Adrenal gland (tissue), 12 donors: ENCODE results near the gene FBXL17. TPM values are rescaled to one million over a fixed set of nuclear protein-coding genes. Genes with fewer than 3 reads are reported as not detected.

Source experiments
- DNase-seq, 7 donors: peaks; one replicate each; pipeline ENCODE4 v3.0.0-alpha.2; 2019 to 2020
- H3K27ac ChIP-seq, 5 donors: fragments of 200-600 bp; sonication (generic) in 4 of 5; 1 replicate in 3 of 5; 2 replicates in 2 of 5; pipeline versions ENCODE4 v1.5.1 to v1.8.0; 2016 to 2020; ENCODE audit warnings: mild to moderate bottlenecking in 1 of 5
- H3K27me3 ChIP-seq: fragments of 200-600 bp; 2 replicates; pipeline ENCODE4 v1.8.0; 2021
- H3K36me3 ChIP-seq, 2 donors: fragments of 200-600 bp; replicated peaks in 1 of 2; 1 replicate in 1 of 2; 2 replicates in 1 of 2; pipeline versions ENCODE4 v1.5.1 to v1.8.0; 2018 to 2022
- H3K4me1 ChIP-seq, 2 donors: fragments of 200-600 bp; replicated peaks in 1 of 2; 1 replicate in 1 of 2; 2 replicates in 1 of 2; pipeline versions ENCODE4 v1.5.1 to v1.8.0; 2018 to 2021
- H3K4me3 ChIP-seq, 4 donors: fragments of 200-600 bp; sonication (generic) in 3 of 4; one replicate each; pipeline ENCODE4 v1.5.1; 2016 to 2018
- H3K9me3 ChIP-seq, 3 donors: fragments of 200-600 bp; sonication (generic) in 1 of 3; replicated peaks in 1 of 3; 1 replicate in 2 of 3; 2 replicates in 1 of 3; pipeline versions ENCODE4 v1.5.1 to v1.8.0; 2016 to 2021
- CTCF ChIP-seq, 6 experiments: fragments of 450-650 bp in 4 of 6; fragments of 200-600 bp in 2 of 6; sonication (generic) in 1 of 6; IDR thresholded peaks; 1 replicate in 5 of 6; 2 replicates in 1 of 6; pipeline versions ENCODE4 v1.5.1 to v1.8.0; 2016 to 2021; ENCODE audit warnings: antibody characterized with exemption in 6 of 6, mild to moderate bottlenecking in 2 of 6, moderate library complexity in 1 of 6
- POLR2A ChIP-seq, 2 donors: fragments of 450-650 bp; IDR thresholded peaks; one replicate each; pipeline ENCODE4 v1.6.1; 2017; ENCODE audit warnings: antibody characterized with exemption in 2 of 2, mild to moderate bottlenecking in 2 of 2, moderate library complexity in 1 of 2
- WGBS, 4 donors: extraction: QIAGEN DNeasy Blood & Tissue Kit in 2 of 4; methylation state at CpG; one replicate each; pipeline versions ENCODE4 v1.1.5 to v1.1.7; 2013 to 2017; 5-methylcytosine and 5-hydroxymethylcytosine counted together
- intact Hi-C, 2 donors: fragments of 100-400 bp; cut with DNase I; formaldehyde crosslinking; loops; one replicate each; pipeline versions ENCODE4 v1.14.1 to v1.15.0; 2022 to 2023
- polyA plus RNA-seq, 3 donors: library from polyadenylated mRNA; stranded (reverse); fragments of 200-250 nt in 2 of 3; fragments of 350-450 nt in 1 of 3; fragmentation: Illumina TruSeq in 1 of 3; extraction: RNeasy Lipid Tissue Mini Kit (QIAGEN cat#74804) in 1 of 3; gene quantifications; one replicate each; pipeline ENCODE4 v1.2.3, GENCODE V29; 2013 to 2014
- total RNA-seq, 9 donors: library from RNA; depleted of rRNA in 4 of 9; stranded (reverse); fragments of >200 nt in 4 of 9; fragments of 120-200 nt in 1 of 9; fragmentation: NEBNext Ultra II Directional in 1 of 9; extraction: Animal tissue kit (Norgen Biotek cat#: 25700) in 1 of 9; gene quantifications; one replicate each; pipeline versions ENCODE4 v1.1.0 to v1.2.4, GENCODE V29; 2013 to 2023
- donor health status: healthy with polysubstance abuse.
- donor health status: Bipolar disorder and iron deficiency.
- donor health status: DM: yes; HTN: yes; CAD: no.
- donor health status: DM: no; HTN: no; CAD: no.
- donor health status: DM: no; HTN: no; CAD: no.
- donor health status: DM: yes; HTN: yes; CAD: no.

Gene FBXL17
- total and polyA plus RNA-seq, 12 donors: 4.4 to 29.4 (median 21.3) TPM

GRCh38 chr5:108024986-108025385 is 356.9 kb downstream of the FBXL17 start:
- Histone ChIP-seq H3K36me3 (no peaks in the 10 kb centered on the region), H3K4me3 (no peak overlapping the region), H3K27me3 (no peaks in the 10 kb centered on the region), H3K27ac (no peak overlapping the region), H3K4me1 (no peaks in the 10 kb centered on the region), H3K9me3 (no peaks in the 10 kb centered on the region)
- TF ChIP-seq POLR2A (IDR thresholded peaks at IDR 0.05): no peak
- no peak for TF ChIP-seq CTCF (IDR thresholded peaks at IDR 0.05)
- 69 to 85% (median 80%) methylated on average over 1 of the region's 1 CpG for WGBS, 4 donors
- intact Hi-C loops: no loop called here
- no peak for DNase-seq

DNA sequence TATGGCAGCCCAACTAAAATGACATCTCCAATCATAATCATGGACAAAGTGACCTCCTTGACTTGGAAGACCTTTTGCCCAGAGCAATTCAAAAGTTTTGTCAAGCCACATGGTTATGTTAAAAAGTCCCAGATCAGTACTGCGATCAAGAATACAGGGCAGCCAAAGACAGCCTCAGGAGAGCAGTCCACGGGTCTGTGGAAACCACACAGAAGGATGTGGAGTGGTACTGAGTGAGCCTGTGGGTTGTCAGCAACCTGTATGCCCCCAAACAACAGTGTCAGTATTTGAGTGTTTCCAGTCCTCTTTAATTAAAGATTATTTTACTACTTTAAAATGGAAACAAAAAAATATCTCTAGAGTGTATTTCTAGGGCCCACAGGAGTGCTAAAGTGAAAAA is 365.8 kb downstream of the FBXL17 start:
- no peaks in the 10 kb centered on the region for H3K4me1 ChIP-seq
- H3K9me3 ChIP-seq: no peaks in the 10 kb centered on the region
- H3K36me3 ChIP-seq: no peaks in the 10 kb centered on the region
- TF ChIP-seq CTCF (IDR thresholded peaks at IDR 0.05) (no peak), POLR2A (IDR thresholded peaks at IDR 0.05) (no peak)
- H3K4me3 ChIP-seq: no peak overlapping the region
- no peaks in the 10 kb centered on the region for H3K27me3 ChIP-seq
- intact Hi-C loops: no loop called here
- no peak for DNase-seq
- 90 to 95% (median 93%) methylated on average over 2 of the region's 2 CpGs for WGBS, 4 donors
- H3K27ac ChIP-seq: no peak overlapping the region

- Histone ChIP-seq H3K9me3 (no peaks in the 10 kb centered on the region), H3K36me3 (no peaks in the 10 kb centered on the region), H3K4me1 (peaks cover 8 to 9% of the 10 kb centered on the region in 2 donors), H3K27ac (no peak overlapping the region), H3K27me3 (no peaks in the 10 kb centered on the region), H3K4me3 (no peak overlapping the region)
- intact Hi-C loops: no loop called here
- TF ChIP-seq POLR2A (IDR thresholded peaks at IDR 0.05) (no peak), CTCF (IDR thresholded peaks at IDR 0.05) (no peak)
- WGBS, 4 donors: 93% methylated on average over 3 of the region's 3 CpGs
- no peak for DNase-seq
Measured at GRCh38 chr5:108006791-108007190, 375.1 kb downstream of the FBXL17 start.

DNA sequence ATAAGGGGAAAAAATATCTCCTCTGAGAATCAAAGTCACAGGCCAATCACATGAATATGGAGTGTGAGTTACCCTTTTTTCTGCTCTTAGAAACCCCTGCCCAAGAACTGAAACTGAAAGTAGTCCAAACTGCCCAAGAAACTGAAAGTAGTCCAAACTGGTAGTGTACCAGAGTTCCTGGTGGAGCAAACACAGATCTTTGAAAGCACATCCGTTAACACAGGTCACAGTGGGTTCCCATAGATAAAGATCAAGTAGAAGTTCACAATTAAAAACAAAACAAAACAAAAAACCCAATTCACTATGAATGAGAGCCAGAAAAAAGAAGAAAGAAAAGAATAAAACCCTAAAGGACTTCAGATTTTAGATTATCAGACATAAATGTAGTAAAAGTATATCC is 378.7 kb downstream of the FBXL17 start:
- intact Hi-C loops: no loop called here
- Histone ChIP-seq H3K27me3 (no peaks in the 10 kb centered on the region), H3K36me3 (no peaks in the 10 kb centered on the region), H3K4me3 (peak overlapping the region in 2 of 4 donors; percentile 25 to 33), H3K4me1 (peaks cover 8 to 9% of the 10 kb centered on the region in 2 donors), H3K9me3 (no peaks in the 10 kb centered on the region), H3K27ac (peak overlapping the region in 1 of 5 donors; percentile 27)
- DNase-seq: peak in 3 of 7 donors; percentile 7 to 20 (median 15)
- TF ChIP-seq CTCF (IDR thresholded peaks at IDR 0.05) (no peak), POLR2A (IDR thresholded peaks at IDR 0.05) (no peak)
- WGBS, 4 donors: 0 to 8% (median 5%) methylated on average over 1 of the region's 1 CpG
